Ascending aorta (tissue), 2 donors: ENCODE data around the gene RETREG2. TPM values are rescaled to one million over a fixed set of nuclear protein-coding genes. Genes with fewer than 3 reads are reported as not detected.

Experiments
- DNase-seq, 2 donors: peaks; one replicate each; pipeline ENCODE4 v3.0.0-alpha.2; 2019; ENCODE audit warnings: low spot score in 2 of 2
- H3K27ac ChIP-seq, 2 donors: fragments of 200-600 bp; sonication (generic); one replicate each; pipeline ENCODE4 v1.5.1; 2016 to 2017; ENCODE audit warnings: mild to moderate bottlenecking in 1 of 2
- H3K27me3 ChIP-seq: fragments of 200-600 bp; sonication (generic); one replicate; pipeline ENCODE4 v1.5.1; 2017
- H3K36me3 ChIP-seq, 2 donors: fragments of 200-600 bp; sonication (generic); one replicate each; pipeline ENCODE4 v1.5.1; 2016
- H3K4me1 ChIP-seq, 2 donors: fragments of 200-600 bp; sonication (generic); one replicate each; pipeline ENCODE4 v1.5.1; 2016 to 2017; ENCODE audit warnings: mild to moderate bottlenecking in 1 of 2
- H3K4me3 ChIP-seq, 2 donors: fragments of 200-600 bp; sonication (generic); one replicate each; pipeline ENCODE4 v1.5.1; 2016 to 2017; ENCODE audit warnings: mild to moderate bottlenecking in 1 of 2
- H3K9me3 ChIP-seq, 2 donors: fragments of 200-600 bp; sonication (generic); one replicate each; pipeline ENCODE4 v1.5.1; 2016
- CTCF ChIP-seq, 3 experiments: fragments of 200-600 bp in 2 of 3; fragments of 450-650 bp in 1 of 3; sonication (generic) in 2 of 3; IDR thresholded peaks; one replicate each; pipeline ENCODE4 v1.5.1; 2016 to 2019; ENCODE audit warnings: antibody characterized with exemption in 3 of 3, mild to moderate bottlenecking in 1 of 3, moderate library complexity in 1 of 3
- intact Hi-C: fragments of 100-400 bp; cut with DNase I; formaldehyde crosslinking; loops from one replicate; pipeline ENCODE4 v1.15.1; 2023
- total RNA-seq: library from RNA; depleted of rRNA; stranded (reverse); fragments of >200 nt; gene quantifications from one replicate; pipeline ENCODE4 v1.1.0, GENCODE V29; 2016

RETREG2 gene
- total RNA-seq, 1 donor from 2014 or later = 83.5 TPM

DNA sequence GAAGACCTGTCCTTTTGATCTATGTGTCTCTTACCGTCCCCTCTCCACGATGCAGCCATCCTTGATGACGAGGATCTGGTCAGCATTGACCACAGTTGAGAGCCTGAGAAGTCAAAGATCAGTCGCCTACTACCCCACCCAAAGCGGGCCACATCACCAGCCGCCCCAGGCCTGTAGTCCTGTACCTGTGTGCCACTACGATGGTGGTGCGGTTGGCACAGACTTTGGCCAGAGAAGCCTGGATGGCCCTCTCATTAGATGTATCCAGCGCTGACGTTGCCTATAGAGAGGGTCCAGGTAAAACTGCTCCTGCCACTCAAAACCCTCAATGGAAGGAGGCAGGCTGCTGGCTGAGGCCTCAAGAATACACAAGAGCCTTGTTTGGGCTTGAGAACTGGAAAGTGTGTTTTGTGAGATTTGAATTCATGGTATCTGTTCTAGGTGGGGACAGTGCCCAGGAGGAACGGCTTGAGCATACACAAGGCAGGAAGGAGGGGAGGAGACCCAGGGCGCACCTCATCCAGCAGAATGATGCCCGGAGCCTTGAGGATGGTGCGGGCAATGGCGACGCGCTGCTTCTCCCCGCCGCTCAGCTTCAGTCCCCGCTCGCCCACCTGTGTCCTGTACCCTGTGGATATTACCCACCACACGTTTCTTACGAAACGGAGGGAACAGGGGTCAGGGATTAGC, 32.3 kb downstream of the RETREG2 start:
- Histone ChIP-seq H3K4me1 (peaks cover 0 to 6% of the 10 kb centered on the region in 2 donors), H3K4me3 (no peak overlapping the region), H3K27ac (no peak overlapping the region), H3K9me3 (no peaks in the 10 kb centered on the region), H3K27me3 (no peaks in the 10 kb centered on the region), H3K36me3 (peaks cover 39 to 56% of the 10 kb centered on the region in 2 donors)
- TF ChIP-seq CTCF (IDR thresholded peaks at IDR 0.05) = no peak
- intact Hi-C loops = loop anchor here (10.0 kb wide), 1 partner anchor 474 kb away; no protein-coding TSS in a partner anchor
- peak in 1 of 2 donors; percentile 60 for DNase-seq

DNA sequence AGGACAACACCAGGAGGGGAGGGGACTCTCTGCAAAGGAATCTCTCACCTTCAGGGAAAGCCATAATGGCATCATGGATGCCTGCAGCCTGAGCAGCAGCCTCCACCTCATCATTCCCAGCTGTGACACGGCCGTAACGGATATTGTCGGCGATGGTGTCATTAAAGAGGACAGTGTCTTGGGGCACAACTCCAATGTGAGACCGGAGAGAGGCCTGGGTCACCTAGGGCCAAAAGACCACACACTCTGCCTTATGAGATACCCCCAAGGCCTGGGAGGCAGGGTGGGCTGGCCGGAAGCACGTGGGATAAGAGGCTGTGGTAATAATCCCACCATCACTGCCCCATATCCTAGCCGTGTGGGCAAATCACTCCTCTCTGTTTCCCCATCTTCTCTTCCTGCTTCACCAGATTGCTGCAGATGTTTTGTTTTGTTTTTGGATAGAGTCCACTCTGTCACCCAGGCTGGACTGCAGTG, 32.8 kb downstream of the RETREG2 start:
- H3K27me3 ChIP-seq = no peaks in the 10 kb centered on the region
- TF ChIP-seq CTCF (IDR thresholded peaks at IDR 0.05) = no peak
- intact Hi-C loops = loop anchor here (10.0 kb wide), 1 partner anchor 474 kb away; no protein-coding TSS in a partner anchor
- H3K4me3 ChIP-seq = no peak overlapping the region
- H3K9me3 ChIP-seq = no peaks in the 10 kb centered on the region
- peaks cover 45 to 61% of the 10 kb centered on the region in 2 donors for H3K36me3 ChIP-seq
- peaks cover 0 to 5% of the 10 kb centered on the region in 2 donors for H3K4me1 ChIP-seq
- no peak overlapping the region for H3K27ac ChIP-seq
- peak in 1 of 2 donors; percentile 28 for DNase-seq

- H3K4me3 ChIP-seq = no peak overlapping the region
- DNase-seq = peak in 1 of 2 donors; percentile 28
- H3K9me3 ChIP-seq = no peaks in the 10 kb centered on the region
- no peak overlapping the region for H3K27ac ChIP-seq
- H3K27me3 ChIP-seq = no peaks in the 10 kb centered on the region
- H3K4me1 ChIP-seq = peaks cover 5 to 18% of the 10 kb centered on the region in 2 donors
- intact Hi-C loops = loop anchor here (10.0 kb wide), 1 partner anchor 472 kb away; no protein-coding TSS in a partner anchor
- H3K36me3 ChIP-seq = peaks cover 48 to 64% of the 10 kb centered on the region in 2 donors
- TF ChIP-seq CTCF (IDR thresholded peaks at IDR 0.05) = no peak
These were observed 34.9 kb downstream of the RETREG2 start for GRCh38 chr2:219213026-219213415.

DNA sequence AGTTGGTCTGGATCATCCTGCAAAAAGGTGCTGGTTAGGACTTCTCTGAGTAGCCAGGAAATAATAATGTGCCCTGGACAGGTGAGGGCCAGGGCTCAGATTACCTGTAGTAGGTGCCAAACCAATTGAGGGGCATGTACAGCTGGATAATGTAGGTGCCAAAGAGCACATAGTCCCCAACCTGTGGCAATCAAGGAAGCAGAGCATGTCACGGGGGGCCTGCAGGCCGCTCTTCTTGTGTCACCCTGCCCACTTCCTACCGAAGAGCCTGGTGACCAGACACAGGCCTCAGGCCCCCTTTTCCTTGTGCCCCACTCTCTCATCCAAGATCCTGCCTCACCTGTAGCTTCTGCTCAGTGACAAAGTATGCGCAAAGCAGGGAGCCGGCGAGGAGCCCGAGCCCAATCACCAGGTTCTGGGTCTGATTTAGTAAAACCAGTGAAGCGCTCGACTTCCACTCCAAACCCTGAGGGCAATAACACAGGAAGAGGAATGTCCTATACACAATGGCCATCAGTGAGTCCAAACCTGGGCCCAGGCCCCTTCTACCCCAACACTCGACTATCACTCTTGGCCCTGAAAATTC, 35.5 kb downstream of the RETREG2 start:
- peaks cover 5 to 20% of the 10 kb centered on the region in 2 donors for H3K4me1 ChIP-seq
- intact Hi-C loops = loop anchor here (10.0 kb wide), 1 partner anchor 471 kb away; no protein-coding TSS in a partner anchor
- H3K4me3 ChIP-seq = no peak overlapping the region
- no peak overlapping the region for H3K27ac ChIP-seq
- no peaks in the 10 kb centered on the region for H3K27me3 ChIP-seq
- no peak for TF ChIP-seq CTCF (IDR thresholded peaks at IDR 0.05)
- H3K36me3 ChIP-seq = peaks cover 42 to 62% of the 10 kb centered on the region in 2 donors
- peak in 1 of 2 donors; percentile 38 for DNase-seq
- no peaks in the 10 kb centered on the region for H3K9me3 ChIP-seq

DNA sequence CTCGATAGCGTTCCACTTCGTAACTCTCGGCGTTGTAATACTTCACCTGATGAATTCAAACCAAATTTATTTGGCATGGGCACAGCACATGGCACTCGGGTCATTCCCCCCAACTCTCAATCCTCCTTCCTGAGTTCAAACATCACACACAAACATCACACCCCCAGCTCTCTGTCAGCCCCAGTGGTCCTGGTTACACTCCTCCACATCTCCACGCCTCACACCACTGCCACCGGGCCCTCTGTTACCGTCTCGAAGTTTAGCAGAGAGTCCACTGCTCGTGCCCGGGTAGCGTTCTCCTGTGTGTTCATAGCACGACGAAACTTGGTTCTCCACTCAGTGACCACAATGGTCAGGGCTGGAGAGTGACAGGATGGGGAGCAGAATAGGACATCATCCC, 36.1 kb downstream of the RETREG2 start:
- no peak overlapping the region for H3K4me3 ChIP-seq
- intact Hi-C loops = loop anchor here (10.0 kb wide), 1 partner anchor 471 kb away; no protein-coding TSS in a partner anchor
- H3K4me1 ChIP-seq = peaks cover 5 to 20% of the 10 kb centered on the region in 2 donors
- H3K9me3 ChIP-seq = no peaks in the 10 kb centered on the region
- DNase-seq = no peak
- H3K27me3 ChIP-seq = no peaks in the 10 kb centered on the region
- TF ChIP-seq CTCF (IDR thresholded peaks at IDR 0.05) = no peak
- H3K36me3 ChIP-seq = peaks cover 37 to 56% of the 10 kb centered on the region in 2 donors
- no peak overlapping the region for H3K27ac ChIP-seq
